NT2/D1 (cell line): ENCODE data around the gene CPNE9.

Experiments
- DNase-seq: peaks from one replicate; pipeline ENCODE4 v3.0.0-alpha.2; 2011; ENCODE audit warnings: low read depth, low spot score
- H3K27me3 ChIP-seq: 2 replicates; pipeline ENCODE4 v1.6.0; 2011; ENCODE audit warnings: mild to moderate bottlenecking; ENCODE audit not compliant: insufficient read length, insufficient read depth
- H3K36me3 ChIP-seq: 2 replicates; pipeline ENCODE4 v1.6.1; 2011; ENCODE audit warnings: mild to moderate bottlenecking, low read length, mixed read lengths; ENCODE audit not compliant: insufficient read depth, insufficient read length
- H3K4me1 ChIP-seq: 2 replicates; pipeline ENCODE4 v1.5.1; 2011; ENCODE audit not compliant: insufficient read depth, insufficient read length
- H3K4me3 ChIP-seq: 2 replicates; pipeline ENCODE4 v1.5.1; 2011; ENCODE audit warnings: low read depth; ENCODE audit not compliant: insufficient read length
- H3K9ac ChIP-seq: 2 replicates; pipeline ENCODE4 v1.6.0; 2011; ENCODE audit warnings: low read depth; ENCODE audit not compliant: insufficient read length
- H3K9me3 ChIP-seq: 2 replicates; pipeline ENCODE4 v1.5.1; 2011; ENCODE audit warnings: mild to moderate bottlenecking, low read length; ENCODE audit not compliant: insufficient read depth
- SUZ12 ChIP-seq: IDR thresholded peaks from 2 replicates; pipeline ENCODE4 v1.6.1; 2011; ENCODE audit not compliant: insufficient read length, insufficient read depth; ENCODE audit errors: extremely low read depth
- YY1 ChIP-seq: IDR thresholded peaks from 2 replicates; pipeline ENCODE4 v1.6.1; 2011; ENCODE audit not compliant: insufficient read length, insufficient read depth
- ZNF274 ChIP-seq: IDR thresholded peaks from 2 replicates; pipeline ENCODE4 v1.6.1; 2011; ENCODE audit warnings: mild to moderate bottlenecking, low read depth, low read length

Gene CPNE9

DNA sequence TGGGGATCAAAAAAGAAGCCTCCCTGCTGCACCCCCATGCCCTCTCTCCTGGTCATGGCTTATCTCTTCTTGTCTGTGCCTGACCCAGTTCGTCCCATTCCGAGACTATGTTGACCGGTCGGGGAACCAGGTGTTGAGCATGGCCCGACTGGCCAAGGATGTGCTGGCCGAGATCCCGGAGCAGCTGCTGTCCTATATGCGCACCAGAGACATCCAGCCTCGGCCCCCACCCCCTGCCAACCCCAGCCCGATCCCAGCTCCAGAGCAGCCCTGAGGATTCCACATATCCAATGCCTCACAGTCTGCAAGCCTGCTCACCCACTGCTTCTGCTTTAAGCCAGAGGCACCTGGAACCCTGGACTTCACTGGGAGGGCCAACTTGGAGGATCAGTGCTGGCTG lies 25.8 kb downstream of the CPNE9 start:
- Histone ChIP-seq H3K4me1 (peaks cover 10% of the 10 kb centered on the region), H3K9me3 (no peaks in the 10 kb centered on the region), H3K27me3 (no peaks in the 10 kb centered on the region), H3K9ac (no peak overlapping the region), H3K36me3 (peaks cover 18% of the 10 kb centered on the region), H3K4me3 (no peak overlapping the region)
- no peak for DNase-seq
- no peak for TF ChIP-seq ZNF274
- no peak for TF ChIP-seq SUZ12
- no peak for TF ChIP-seq YY1

DNA sequence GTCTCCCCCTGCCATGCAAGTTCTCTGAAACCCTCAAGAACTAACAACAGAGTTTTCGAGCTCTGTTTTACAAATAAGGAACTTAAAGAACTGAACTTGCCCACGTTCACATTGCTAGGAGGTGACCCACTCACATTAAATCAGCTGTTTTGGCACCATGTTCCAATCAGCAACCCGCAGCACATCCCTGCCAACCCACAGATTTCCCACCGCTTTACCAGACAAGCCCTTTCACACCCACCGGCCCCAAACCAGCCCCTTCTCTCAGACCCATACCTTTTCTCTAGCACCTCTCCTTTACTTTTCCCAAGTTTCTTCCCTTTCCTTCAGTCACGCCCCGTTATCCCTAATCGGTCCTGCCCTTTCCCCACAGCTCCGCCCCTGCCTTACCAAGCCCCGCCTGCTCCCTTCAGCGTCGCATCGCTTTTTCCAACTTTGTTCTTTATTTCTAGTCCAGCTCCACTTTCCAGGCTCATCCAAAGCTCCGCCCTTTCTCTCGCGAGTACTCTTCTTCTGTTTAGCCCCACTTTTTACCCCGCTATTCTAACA lies 27.1 kb downstream of the CPNE9 start:
- peaks cover 10% of the 10 kb centered on the region for H3K4me1 ChIP-seq
- no peaks in the 10 kb centered on the region for H3K27me3 ChIP-seq
- peaks cover 31% of the 10 kb centered on the region for H3K36me3 ChIP-seq
- TF ChIP-seq ZNF274 (no peak), SUZ12 (no peak), YY1 (no peak)
- peak overlapping the region; percentile 62 for H3K9ac ChIP-seq
- H3K9me3 ChIP-seq = no peaks in the 10 kb centered on the region
- H3K4me3 ChIP-seq = peak overlapping the region; percentile 48
- no peak for DNase-seq

DNA sequence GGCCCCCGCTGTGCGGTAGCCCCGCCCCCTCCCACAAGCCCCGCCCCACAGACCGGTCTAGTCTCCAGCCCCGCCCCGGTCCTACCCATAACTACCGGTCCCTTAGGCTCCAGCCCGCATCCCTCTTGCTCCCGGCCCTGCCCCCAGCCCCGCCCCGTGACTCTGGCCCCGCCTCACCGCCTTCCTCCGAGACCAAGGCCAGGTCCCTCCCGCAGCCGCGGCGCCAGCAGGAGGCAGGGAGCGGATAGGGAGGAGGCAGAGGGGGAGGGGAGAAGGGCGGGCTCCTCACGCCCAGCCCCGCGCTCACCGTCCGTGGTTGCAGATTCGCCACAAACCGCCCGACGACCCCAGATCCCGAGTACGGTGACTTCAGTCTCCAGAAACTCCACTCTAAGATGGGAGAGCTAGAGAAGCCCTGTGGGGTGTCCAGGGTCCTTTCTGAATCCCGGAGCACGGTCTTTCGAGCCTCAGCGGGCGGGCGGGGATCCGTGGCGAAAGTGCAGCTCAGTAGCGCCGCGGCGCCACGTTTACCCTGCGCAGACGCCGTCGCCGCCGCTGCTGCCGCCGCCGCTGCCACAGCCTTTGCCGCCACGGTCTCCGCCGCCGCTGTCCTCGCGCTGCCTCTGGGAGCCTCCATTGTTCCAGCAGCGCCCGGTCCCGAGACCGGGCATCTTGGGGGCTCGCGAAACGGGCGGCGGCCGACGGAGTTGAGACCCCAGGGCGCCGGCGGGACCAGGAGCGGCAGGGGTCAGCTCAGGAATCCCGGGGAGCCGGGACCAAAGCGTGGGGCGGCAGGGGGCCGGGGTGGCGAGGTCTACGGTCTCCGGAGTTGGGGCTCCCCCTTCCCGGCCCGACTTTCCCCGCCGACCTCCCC lies 27.8 kb downstream of the CPNE9 start, which contains the start of gene BRPF1:
BRPF1 (plus strand) TSS at position 530 of the 874 bp plus-strand sequence. CDS start 2,406 bp downstream, outside the sequence.
- TF ChIP-seq SUZ12 (no peak), ZNF274 (no peak), YY1 (no peak)
- Histone ChIP-seq H3K9ac (peak within 1 kb of the TSS; percentile 95), H3K4me3 (peak within 1 kb of the TSS; percentile 87), H3K36me3 (peaks cover 36% of the 10 kb centered on the region), H3K27me3 (no peaks in the 10 kb centered on the region), H3K4me1 (peaks cover 10% of the 10 kb centered on the region), H3K9me3 (no peaks in the 10 kb centered on the region)
- DNase-seq = peak; percentile 99

DNA sequence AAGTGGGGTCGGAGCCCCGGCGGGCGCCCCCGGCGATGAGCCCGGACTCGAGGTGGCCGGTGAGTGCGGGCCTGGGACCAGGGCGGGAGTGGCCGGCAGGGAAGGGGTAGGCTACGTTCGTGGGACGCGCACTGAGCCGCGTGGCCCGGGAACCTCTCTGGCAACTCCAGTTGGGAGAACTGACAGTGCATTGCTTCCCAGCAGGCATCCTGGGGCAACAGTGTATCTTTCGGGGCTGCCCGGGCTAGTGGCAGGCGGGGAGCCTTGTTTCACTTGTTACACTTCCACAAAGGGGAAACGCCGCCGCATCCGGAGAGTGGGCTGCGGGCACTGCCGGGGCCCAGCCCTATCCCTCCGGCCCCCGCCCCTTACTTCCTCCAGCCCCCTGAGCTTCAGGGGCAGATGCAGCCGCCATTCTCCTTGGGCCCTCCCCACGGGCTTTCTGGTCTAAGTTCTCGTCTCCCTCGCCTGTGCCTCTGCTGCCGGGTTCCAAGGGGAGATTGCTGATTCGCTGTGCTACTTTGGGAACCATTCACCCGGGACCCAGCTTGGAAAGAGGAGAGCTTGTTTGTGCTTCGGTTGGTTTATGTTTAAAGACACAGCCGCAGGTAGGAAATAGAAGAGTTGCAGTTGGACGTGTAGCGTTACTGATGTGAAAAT lies 28.6 kb downstream of the CPNE9 start:
- peaks cover 7% of the 10 kb centered on the region for H3K4me1 ChIP-seq
- no peak for DNase-seq
- H3K27me3 ChIP-seq = no peaks in the 10 kb centered on the region
- peak overlapping the region; percentile 95 for H3K9ac ChIP-seq
- H3K9me3 ChIP-seq = no peaks in the 10 kb centered on the region
- H3K36me3 ChIP-seq = peaks cover 44% of the 10 kb centered on the region
- peak overlapping the region; percentile 87 for H3K4me3 ChIP-seq
- no peak for TF ChIP-seq YY1
- TF ChIP-seq ZNF274 = no peak
- no peak for TF ChIP-seq SUZ12

DNA sequence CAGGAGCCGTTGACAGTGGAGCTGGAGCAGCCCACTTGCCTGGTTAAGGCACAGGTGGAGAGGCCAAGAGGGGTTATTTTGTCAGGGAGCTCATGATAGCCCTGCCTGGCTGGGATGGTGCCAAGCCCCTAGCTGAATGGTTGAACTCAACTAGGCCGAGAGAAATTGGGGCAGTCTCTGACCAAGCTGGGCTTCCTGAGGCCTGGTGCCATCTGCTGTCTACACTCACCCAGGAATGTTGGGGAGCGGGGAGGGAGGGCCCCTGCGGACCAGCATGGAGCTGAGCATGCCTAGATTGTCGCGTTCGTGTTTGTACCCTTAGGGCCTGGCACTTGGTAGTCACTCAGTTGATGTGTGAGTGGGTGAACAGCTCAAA lies 29.1 kb downstream of the CPNE9 start:
- Histone ChIP-seq H3K4me1 (peaks cover 7% of the 10 kb centered on the region), H3K9ac (peak overlapping the region; percentile 95), H3K9me3 (no peaks in the 10 kb centered on the region), H3K4me3 (peak overlapping the region; percentile 87), H3K27me3 (no peaks in the 10 kb centered on the region), H3K36me3 (peaks cover 49% of the 10 kb centered on the region)
- TF ChIP-seq SUZ12 = no peak
- no peak for TF ChIP-seq ZNF274
- no peak for TF ChIP-seq YY1
- DNase-seq = no peak

DNA sequence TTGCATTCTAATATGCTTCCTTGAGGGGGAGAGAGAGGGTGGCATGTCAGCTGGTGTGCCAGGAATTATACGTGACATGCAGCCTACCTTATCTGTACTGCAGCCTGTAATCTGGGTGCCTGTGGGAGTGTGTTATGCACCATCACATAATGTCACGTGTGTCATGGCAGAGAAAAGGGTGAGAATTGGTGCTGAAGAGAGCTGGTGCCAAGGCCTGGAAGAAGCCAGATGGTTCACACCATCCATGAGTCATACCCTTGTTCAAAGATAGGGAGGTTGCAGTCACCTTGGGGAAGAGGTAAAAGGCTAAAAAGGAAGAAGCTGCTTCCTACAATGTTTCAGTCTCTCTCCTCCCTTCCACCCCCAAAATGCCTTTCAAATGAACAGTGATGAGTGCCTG lies 33.2 kb downstream of the CPNE9 start:
- DNase-seq = no peak
- H3K4me3 ChIP-seq = no peak overlapping the region
- peaks cover 7% of the 10 kb centered on the region for H3K4me1 ChIP-seq
- H3K36me3 ChIP-seq = peaks cover 90% of the 10 kb centered on the region
- H3K27me3 ChIP-seq = no peaks in the 10 kb centered on the region
- TF ChIP-seq ZNF274 (no peak), YY1 (no peak), SUZ12 (no peak)
- no peaks in the 10 kb centered on the region for H3K9me3 ChIP-seq
- H3K9ac ChIP-seq = no peak overlapping the region

DNA sequence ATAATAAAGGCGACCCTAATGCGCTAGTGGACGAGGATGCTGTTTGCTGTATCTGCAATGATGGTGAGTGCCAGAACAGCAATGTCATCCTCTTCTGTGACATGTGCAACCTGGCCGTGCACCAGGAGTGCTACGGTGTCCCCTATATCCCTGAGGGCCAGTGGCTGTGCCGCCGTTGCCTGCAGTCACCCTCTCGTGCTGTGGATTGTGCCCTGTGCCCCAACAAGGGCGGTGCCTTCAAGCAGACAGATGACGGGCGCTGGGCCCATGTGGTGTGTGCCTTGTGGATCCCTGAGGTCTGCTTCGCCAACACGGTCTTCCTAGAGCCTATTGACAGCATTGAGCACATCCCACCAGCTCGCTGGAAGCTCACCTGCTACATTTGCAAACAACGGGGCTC lies 35.5 kb downstream of the CPNE9 start:
- H3K36me3 ChIP-seq = peaks cover 98% of the 10 kb centered on the region
- TF ChIP-seq YY1 (no peak), ZNF274 (no peak), SUZ12 (no peak)

More for the DNA sequence above, 35.5 kb downstream of the CPNE9 start:
- Histone ChIP-seq H3K4me1 (no peaks in the 10 kb centered on the region), H3K27me3 (no peaks in the 10 kb centered on the region), H3K4me3 (no peak overlapping the region), H3K9ac (no peak overlapping the region), H3K9me3 (no peaks in the 10 kb centered on the region)
- DNase-seq = no peak
